SU-DHL-6 (cell line): ENCODE data around the gene ZNF664.

ENCODE experiments used
- H2AFZ ChIP-seq: fragments of 200-600 bp; sonication (generic); 2 replicates; pipeline ENCODE4 v1.6.1; 2014; ENCODE audit warnings: low read depth, mild to moderate bottlenecking, moderate library complexity, mixed read lengths, antibody characterized with exemption, low read length; ENCODE audit not compliant: severe bottlenecking
- H3F3A ChIP-seq: fragments of 200-600 bp; shearing (Covaris generic); 2 replicates; pipeline ENCODE4 v1.6.0; 2016; ENCODE audit warnings: antibody characterized with exemption, mild to moderate bottlenecking; ENCODE audit not compliant: insufficient read depth
- H3K27ac ChIP-seq: fragments of 200-600 bp; sonication (generic); 2 replicates; pipeline ENCODE4 v1.5.1; 2016; ENCODE audit warnings: low read depth, mild to moderate bottlenecking, low read length, moderate library complexity, mixed read lengths
- H3K27me3 ChIP-seq: fragments of 200-600 bp; sonication (generic), shearing (Covaris generic); 2 replicates; pipeline ENCODE4 v1.6.0; 2014; ENCODE audit warnings: mild to moderate bottlenecking, low read length
- H3K36me3 ChIP-seq: fragments of 200-600 bp; sonication (generic); 2 replicates; pipeline ENCODE4 v1.6.1; 2014; ENCODE audit warnings: mild to moderate bottlenecking, low read length, mixed read lengths
- H3K4me2 ChIP-seq: fragments of 300-600, 200-600 bp; shearing (Covaris generic), sonication (generic); 2 replicates; pipeline ENCODE4 v1.6.0; 2014; ENCODE audit warnings: low read length, low read depth, mild to moderate bottlenecking; ENCODE audit not compliant: poor library complexity, severe bottlenecking
- H3K4me3 ChIP-seq: fragments of 200-600 bp; sonication (generic); 2 replicates; pipeline ENCODE4 v1.5.1; 2014; ENCODE audit warnings: antibody characterized with exemption, low read length, mild to moderate bottlenecking, mixed read lengths; ENCODE audit not compliant: insufficient read depth, poor library complexity, severe bottlenecking
- H3K79me2 ChIP-seq: fragments of 200-600 bp; sonication (generic); 2 replicates; pipeline ENCODE4 v1.6.1; 2014; ENCODE audit warnings: mild to moderate bottlenecking, low read length, moderate library complexity; ENCODE audit not compliant: insufficient read depth
- H3K9ac ChIP-seq: fragments of 200-600 bp; sonication (generic); 2 replicates; pipeline ENCODE4 v1.7.0; 2014; ENCODE audit warnings: mild to moderate bottlenecking, low read length
- H3K9me2 ChIP-seq: fragments of 200-600 bp; sonication (generic); replicated peaks from 2 replicates; pipeline ENCODE4 v1.6.1; 2014; ENCODE audit warnings: low read length; ENCODE audit not compliant: insufficient read depth
- H3K9me3 ChIP-seq: fragments of 200-600 bp; sonication (generic); 2 replicates; pipeline ENCODE4 v1.6.1; 2014; ENCODE audit warnings: low read length, mixed read lengths; ENCODE audit not compliant: insufficient read depth
- H4K20me1 ChIP-seq: fragments of 200-600 bp; sonication (generic); 2 replicates; pipeline ENCODE4 v1.6.1; 2014; ENCODE audit warnings: low read depth, mild to moderate bottlenecking, antibody characterized with exemption, low read length, moderate library complexity, mixed read lengths
- EZH2phosphoT487 ChIP-seq: fragments of 200-600 bp; sonication (generic), shearing (Covaris generic); conservative IDR thresholded peaks from 2 replicates; pipeline ENCODE4 v1.6.1; 2018; ENCODE audit warnings: mild to moderate bottlenecking, antibody characterized with exemption, low read length, moderate library complexity, mixed read lengths
- TF ChIP-seq, protein P1 (sequence below): fragments of 200-600 bp; sonication (generic); IDR thresholded peaks from one replicate; pipeline ENCODE4 v1.5.1; 2017; ENCODE audit warnings: antibody characterized with exemption, mild to moderate bottlenecking, low read length, moderate library complexity; ENCODE audit not compliant: insufficient read depth, poor library complexity, severe bottlenecking

The ZNF664 gene

DNA sequence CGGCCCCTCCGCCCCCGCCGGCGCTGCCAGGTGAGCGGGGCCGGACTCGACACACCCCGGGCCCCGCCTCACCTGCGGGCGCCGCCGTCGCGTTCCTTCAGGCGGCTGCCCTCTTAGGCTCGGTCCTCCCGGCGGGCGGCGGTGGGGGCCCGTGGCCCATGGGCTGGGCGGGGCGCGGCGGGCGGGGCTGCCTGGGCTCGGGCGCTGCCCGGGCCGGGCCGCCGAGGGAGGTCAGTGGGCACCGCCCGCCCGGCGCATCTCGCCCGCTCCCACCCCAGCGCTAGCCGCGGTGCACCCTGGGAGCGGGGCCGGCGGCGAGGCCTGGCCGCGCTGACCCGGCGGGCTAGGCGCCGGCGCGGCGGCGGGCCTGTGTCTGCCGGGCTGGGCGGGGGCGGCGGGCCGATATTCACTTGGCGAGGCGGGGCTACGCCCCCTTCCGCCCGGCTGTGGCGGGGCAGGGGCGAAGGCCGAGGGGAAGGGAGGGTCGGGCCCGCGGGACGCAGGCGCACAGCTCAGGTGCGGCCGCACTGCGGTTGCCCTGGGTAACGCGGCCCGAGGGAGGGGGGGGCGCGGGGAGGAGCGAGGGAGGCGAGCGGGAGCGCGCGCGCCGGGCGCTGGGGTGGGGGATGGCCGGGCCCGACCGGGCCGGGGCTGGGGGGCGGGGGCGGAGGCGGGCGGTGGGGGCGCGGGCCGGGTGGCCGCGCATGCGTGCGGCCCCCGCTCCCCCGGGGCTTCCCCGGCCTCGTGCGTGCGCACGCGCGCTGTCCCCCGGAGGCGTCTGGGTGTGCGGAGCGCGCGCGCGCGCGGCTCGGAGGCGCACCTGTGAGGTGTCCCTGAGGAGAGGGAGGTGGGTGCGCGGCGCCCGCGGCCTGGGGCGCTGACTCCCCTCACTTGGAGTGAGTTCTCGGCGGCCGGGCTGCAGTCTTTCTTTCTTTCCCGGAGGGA is at the start of gene ZNF664, which contains the start of gene CCDC92:
Gene ZNF664 (plus strand): TSS at position 759 of the 945 bp plus-strand sequence. CDS start 38,930 bp downstream, outside the sequence.
Gene CCDC92 (minus strand): TSS at position 375 of the 945 bp plus-strand sequence. CDS start 28,526 bp downstream, outside the sequence.
- Histone ChIP-seq H3F3A (peaks cover 5% of the 10 kb centered on the region; the same call in 1 of the 2 replicates), H3K36me3 (no peaks in the 10 kb centered on the region; the same call in 1 of the 2 replicates), H3K9ac (peak within 1 kb of the TSS; percentile 62), H3K79me2 (peaks cover 5% of the 10 kb centered on the region; the same call in 1 of the 2 replicates), H3K4me2 (peak within 1 kb of the TSS; percentile 86), H4K20me1 (peaks cover 5% of the 10 kb centered on the region; the same call in 1 of the 2 replicates), H3K9me3 (no peaks in the 10 kb centered on the region), H3K27ac (no peak within 1 kb of the TSS), H3K4me3 (peak within 1 kb of the TSS; percentile 83), H3K9me2 (no peaks in the 10 kb centered on the region), H3K27me3 (no peaks in the 10 kb centered on the region), H2AFZ (peak within 1 kb of the TSS; percentile 70)
- TF ChIP-seq, protein P1, sequence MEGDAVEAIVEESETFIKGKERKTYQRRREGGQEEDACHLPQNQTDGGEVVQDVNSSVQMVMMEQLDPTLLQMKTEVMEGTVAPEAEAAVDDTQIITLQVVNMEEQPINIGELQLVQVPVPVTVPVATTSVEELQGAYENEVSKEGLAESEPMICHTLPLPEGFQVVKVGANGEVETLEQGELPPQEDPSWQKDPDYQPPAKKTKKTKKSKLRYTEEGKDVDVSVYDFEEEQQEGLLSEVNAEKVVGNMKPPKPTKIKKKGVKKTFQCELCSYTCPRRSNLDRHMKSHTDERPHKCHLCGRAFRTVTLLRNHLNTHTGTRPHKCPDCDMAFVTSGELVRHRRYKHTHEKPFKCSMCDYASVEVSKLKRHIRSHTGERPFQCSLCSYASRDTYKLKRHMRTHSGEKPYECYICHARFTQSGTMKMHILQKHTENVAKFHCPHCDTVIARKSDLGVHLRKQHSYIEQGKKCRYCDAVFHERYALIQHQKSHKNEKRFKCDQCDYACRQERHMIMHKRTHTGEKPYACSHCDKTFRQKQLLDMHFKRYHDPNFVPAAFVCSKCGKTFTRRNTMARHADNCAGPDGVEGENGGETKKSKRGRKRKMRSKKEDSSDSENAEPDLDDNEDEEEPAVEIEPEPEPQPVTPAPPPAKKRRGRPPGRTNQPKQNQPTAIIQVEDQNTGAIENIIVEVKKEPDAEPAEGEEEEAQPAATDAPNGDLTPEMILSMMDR = no peak
- TF ChIP-seq EZH2phosphoT487 = no peak

DNA sequence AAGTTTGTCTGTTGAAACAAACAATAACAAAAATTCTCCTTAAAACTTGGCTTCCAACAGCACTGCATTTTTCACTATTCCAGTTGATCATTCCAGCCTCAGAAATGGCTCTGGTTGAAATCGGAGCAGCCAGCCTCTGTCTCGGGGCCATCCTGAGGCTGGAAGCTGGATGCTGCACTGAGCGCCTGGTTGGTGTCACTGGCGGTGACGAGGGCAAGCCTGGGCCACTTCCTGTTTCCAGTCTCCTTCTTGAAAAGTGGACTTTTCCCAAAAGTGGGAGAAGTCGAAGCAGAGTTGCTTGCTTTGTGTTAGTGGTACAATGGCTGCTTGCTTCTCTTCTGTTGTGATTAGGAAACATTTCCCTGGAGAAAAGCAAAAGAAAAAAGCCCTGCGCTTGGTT is 49.1 kb upstream of the ZNF664 start:
- H3F3A ChIP-seq = no peaks in the 10 kb centered on the region
- H3K36me3 ChIP-seq = no peaks in the 10 kb centered on the region
- H3K9ac ChIP-seq = no peak overlapping the region
- no peak overlapping the region for H2AFZ ChIP-seq
- H3K27ac ChIP-seq = no peak overlapping the region
- no peaks in the 10 kb centered on the region for H3K9me2 ChIP-seq
- TF ChIP-seq, protein P1 = no peak
- no peak for TF ChIP-seq EZH2phosphoT487
- H4K20me1 ChIP-seq = no peaks in the 10 kb centered on the region
- H3K79me2 ChIP-seq = no peaks in the 10 kb centered on the region
- peaks cover 3% of the 10 kb centered on the region; the same call in 1 of the 2 replicates for H3K27me3 ChIP-seq
- no peak overlapping the region for H3K4me3 ChIP-seq
- no peak overlapping the region for H3K4me2 ChIP-seq
- no peaks in the 10 kb centered on the region for H3K9me3 ChIP-seq

DNA sequence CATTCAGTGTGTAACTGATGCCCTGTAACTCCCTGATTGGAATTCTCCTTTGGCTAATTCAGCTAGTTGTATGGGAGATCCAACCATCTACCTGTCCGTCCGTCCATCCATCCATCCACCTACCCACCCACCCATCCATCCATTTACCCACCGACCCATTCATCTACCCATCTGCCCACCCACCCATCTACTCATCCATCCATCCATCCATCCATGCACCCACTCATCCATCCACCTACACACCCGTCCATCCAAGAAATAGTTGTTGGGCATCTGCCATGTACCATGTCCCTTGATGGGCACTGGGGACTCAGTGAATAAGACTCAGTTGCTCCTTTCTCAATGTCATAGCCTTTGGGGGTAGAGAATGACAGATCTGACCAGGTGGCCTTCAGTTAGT is 48.5 kb upstream of the ZNF664 start:
- Histone ChIP-seq H3K79me2 (no peaks in the 10 kb centered on the region), H3K27ac (no peak overlapping the region), H3K36me3 (no peaks in the 10 kb centered on the region), H3F3A (no peaks in the 10 kb centered on the region), H3K27me3 (peaks cover 3% of the 10 kb centered on the region; the same call in 1 of the 2 replicates), H3K9me3 (no peaks in the 10 kb centered on the region), H3K9me2 (no peaks in the 10 kb centered on the region), H4K20me1 (no peaks in the 10 kb centered on the region), H3K4me2 (no peak overlapping the region), H3K9ac (no peak overlapping the region), H3K4me3 (no peak overlapping the region), H2AFZ (no peak overlapping the region)
- TF ChIP-seq, protein P1 = no peak
- TF ChIP-seq EZH2phosphoT487 = no peak
